Tibial artery (tissue), 4 donors: ENCODE measurements around the gene VPS11.
A peak's percentile ranks its signal among the peaks of the same experiment; 100 is the strongest.

Source experiments
- DNase-seq, 2 donors: peaks; one replicate each; pipeline ENCODE4 v3.0.0-alpha.2; 2019
- H3K27ac ChIP-seq, 2 donors: fragments of 200-600 bp; sonication (generic) in 1 of 2; 1 replicate in 1 of 2; 2 replicates in 1 of 2; pipeline ENCODE4 v1.5.1; 2018 to 2019; ENCODE audit warnings: mild to moderate bottlenecking in 1 of 2
- H3K27me3 ChIP-seq, 2 donors: fragments of 200-600 bp; sonication (generic) in 1 of 2; one replicate each; pipeline versions ENCODE4 v1.5.1 to v1.6.0; 2016 to 2019
- H3K36me3 ChIP-seq, 3 donors: fragments of 200-600 bp; sonication (generic) in 2 of 3; one replicate each; pipeline ENCODE4 v1.5.1; 2016 to 2019; ENCODE audit warnings: mild to moderate bottlenecking in 2 of 3
- H3K4me1 ChIP-seq, 4 donors: fragments of 200-600 bp; sonication (generic) in 2 of 4; 1 replicate in 3 of 4; 2 replicates in 1 of 4; pipeline ENCODE4 v1.5.1; 2016 to 2019
- H3K4me3 ChIP-seq, 2 donors: fragments of 200-600 bp; sonication (generic) in 1 of 2; 1 replicate in 1 of 2; 2 replicates in 1 of 2; pipeline ENCODE4 v1.5.1; 2018 to 2019; ENCODE audit warnings: mild to moderate bottlenecking in 2 of 2
- H3K9me3 ChIP-seq, 3 donors: fragments of 200-600 bp; sonication (generic) in 1 of 3; one replicate each; pipeline ENCODE4 v1.5.1; 2016 to 2019
- intact Hi-C: fragments of 100-400 bp; cut with DNase I; formaldehyde crosslinking; loops from one replicate; pipeline ENCODE4 v1.15.0; 2023; ENCODE audit warnings: low total_unique reads
- TF ChIP-seq, protein P1 (sequence below), 2 experiments: fragments of 200-600 bp in 1 of 2; fragments of 450-650 bp in 1 of 2; IDR thresholded peaks; one replicate each; pipeline ENCODE4 v1.5.1; 2017 to 2019; ENCODE audit warnings: antibody characterized with exemption in 2 of 2, mild to moderate bottlenecking in 1 of 2, moderate library complexity in 1 of 2

VPS11 gene

DNA sequence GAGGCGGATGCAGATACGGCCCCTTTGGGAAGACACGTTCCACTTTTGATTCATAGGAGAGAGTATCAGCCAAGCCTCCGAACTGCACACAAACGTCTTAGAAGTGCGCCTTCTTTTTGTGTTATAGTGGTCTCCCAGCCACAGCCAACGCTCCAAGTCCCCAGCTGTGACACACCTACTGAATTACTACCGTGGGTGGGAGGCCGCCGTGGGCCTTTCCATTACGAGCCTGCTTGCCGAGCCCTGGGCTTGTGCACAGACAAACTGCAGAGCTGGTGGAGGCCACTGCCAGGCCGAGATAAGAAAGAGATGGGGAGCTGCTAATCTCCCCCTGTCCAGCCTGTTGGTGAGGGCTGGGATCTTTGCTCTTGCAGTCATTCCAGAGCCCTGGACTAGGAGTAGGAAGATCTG is 17.8 kb downstream of the VPS11 start:
- H3K36me3 ChIP-seq = peaks cover 10 to 27% (median 22%) of the 10 kb centered on the region in 3 donors
- H3K27me3 ChIP-seq = no peaks in the 10 kb centered on the region
- DNase-seq = no peak
- peak overlapping the region; percentile 66 to 86 for H3K4me3 ChIP-seq
- intact Hi-C loops = no loop called here
- TF ChIP-seq, protein P1, sequence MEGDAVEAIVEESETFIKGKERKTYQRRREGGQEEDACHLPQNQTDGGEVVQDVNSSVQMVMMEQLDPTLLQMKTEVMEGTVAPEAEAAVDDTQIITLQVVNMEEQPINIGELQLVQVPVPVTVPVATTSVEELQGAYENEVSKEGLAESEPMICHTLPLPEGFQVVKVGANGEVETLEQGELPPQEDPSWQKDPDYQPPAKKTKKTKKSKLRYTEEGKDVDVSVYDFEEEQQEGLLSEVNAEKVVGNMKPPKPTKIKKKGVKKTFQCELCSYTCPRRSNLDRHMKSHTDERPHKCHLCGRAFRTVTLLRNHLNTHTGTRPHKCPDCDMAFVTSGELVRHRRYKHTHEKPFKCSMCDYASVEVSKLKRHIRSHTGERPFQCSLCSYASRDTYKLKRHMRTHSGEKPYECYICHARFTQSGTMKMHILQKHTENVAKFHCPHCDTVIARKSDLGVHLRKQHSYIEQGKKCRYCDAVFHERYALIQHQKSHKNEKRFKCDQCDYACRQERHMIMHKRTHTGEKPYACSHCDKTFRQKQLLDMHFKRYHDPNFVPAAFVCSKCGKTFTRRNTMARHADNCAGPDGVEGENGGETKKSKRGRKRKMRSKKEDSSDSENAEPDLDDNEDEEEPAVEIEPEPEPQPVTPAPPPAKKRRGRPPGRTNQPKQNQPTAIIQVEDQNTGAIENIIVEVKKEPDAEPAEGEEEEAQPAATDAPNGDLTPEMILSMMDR (IDR thresholded peaks at IDR 0.05) = no peak
- peaks cover 5 to 15% (median 11%) of the 10 kb centered on the region in 4 donors for H3K4me1 ChIP-seq
- peak overlapping the region; percentile 70 to 82 for H3K27ac ChIP-seq
- H3K9me3 ChIP-seq = no peaks in the 10 kb centered on the region

DNA sequence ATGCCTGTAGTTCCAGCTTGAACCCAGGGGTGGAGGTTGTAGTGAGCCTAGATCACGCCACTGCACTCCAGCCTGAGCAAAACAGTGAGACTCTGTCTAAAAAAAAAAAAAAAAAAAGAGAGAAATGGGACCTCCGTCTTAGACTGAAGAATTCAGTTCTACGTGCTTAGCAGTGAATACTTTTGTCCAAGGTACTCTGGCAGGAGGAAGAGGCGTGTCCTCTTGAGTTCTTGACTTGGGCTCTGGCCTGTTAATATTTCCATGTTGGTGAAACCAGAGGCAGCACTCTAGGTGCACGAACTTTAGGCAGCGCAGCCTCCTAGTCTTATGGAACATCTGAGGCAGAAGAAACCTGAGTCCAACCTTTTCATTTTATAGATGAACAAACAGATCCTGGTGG is 19.5 kb downstream of the VPS11 start:
- Histone ChIP-seq H3K4me1 (peaks cover 5 to 15% (median 11%) of the 10 kb centered on the region in 4 donors), H3K9me3 (no peaks in the 10 kb centered on the region), H3K27ac (no peak overlapping the region), H3K36me3 (peaks cover 0 to 19% (median 5%) of the 10 kb centered on the region in 3 donors), H3K27me3 (no peaks in the 10 kb centered on the region), H3K4me3 (no peak overlapping the region)
- no peak for DNase-seq
- intact Hi-C loops = no loop called here
- TF ChIP-seq, protein P1 (IDR thresholded peaks at IDR 0.05) = no peak

DNA sequence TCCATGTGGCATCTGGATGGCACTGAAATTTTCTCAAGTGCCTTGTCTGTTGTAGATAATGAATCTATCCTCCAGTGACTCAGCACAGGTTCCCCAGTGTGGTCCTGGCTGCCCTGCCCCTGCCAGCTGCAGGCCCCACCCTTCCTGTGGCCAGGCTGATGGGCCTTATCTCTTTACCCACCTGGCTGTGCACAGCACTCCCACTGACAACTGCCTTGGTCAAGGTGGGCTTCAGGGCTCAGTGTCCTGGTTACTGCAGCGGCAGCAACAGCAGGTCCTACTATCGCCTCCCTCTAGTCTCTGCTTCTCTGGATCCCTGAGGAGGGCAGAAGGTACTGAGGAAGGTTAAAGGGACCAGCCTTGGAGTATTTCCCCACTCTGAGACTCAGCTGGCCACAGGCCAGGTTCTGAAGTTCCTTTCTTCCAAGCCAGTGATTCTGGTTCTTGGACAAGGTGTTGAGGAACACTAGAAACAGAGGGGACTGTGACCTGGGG is 20.2 kb downstream of the VPS11 start:
- peaks cover 0 to 16% (median 0%) of the 10 kb centered on the region in 3 donors for H3K36me3 ChIP-seq
- TF ChIP-seq, protein P1 (IDR thresholded peaks at IDR 0.05) = no peak
- intact Hi-C loops = no loop called here
- no peaks in the 10 kb centered on the region for H3K9me3 ChIP-seq
- H3K27ac ChIP-seq = no peak overlapping the region
- H3K4me1 ChIP-seq = peaks cover 5 to 22% (median 17%) of the 10 kb centered on the region in 4 donors
- no peak overlapping the region for H3K4me3 ChIP-seq
- no peaks in the 10 kb centered on the region for H3K27me3 ChIP-seq
- no peak for DNase-seq

DNA sequence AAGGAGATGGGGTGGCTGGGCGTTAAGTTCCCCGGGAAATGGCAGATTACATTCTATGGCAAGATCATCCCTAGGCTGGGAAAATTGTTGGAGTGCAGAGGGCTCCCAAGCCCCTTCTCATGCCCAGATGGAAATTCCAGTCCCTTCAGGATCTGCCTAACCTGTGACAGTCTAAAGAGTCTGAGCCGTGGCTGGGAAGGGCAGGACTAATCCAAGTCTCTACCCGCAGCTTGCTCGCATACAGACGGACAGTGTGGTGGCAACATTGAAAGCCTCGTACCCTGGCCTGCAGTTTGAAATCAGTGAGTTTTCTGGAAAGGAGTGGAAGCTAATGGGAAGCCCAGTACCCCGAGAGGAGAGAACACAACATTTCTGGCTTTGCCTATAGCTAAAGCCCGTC is 20.8 kb downstream of the VPS11 start:
- H3K9me3 ChIP-seq = no peaks in the 10 kb centered on the region
- H3K27me3 ChIP-seq = no peaks in the 10 kb centered on the region
- peaks cover 0 to 13% (median 0%) of the 10 kb centered on the region in 3 donors for H3K36me3 ChIP-seq
- intact Hi-C loops = no loop called here
- TF ChIP-seq, protein P1 (IDR thresholded peaks at IDR 0.05) = no peak
- H3K4me3 ChIP-seq = no peak overlapping the region
- peaks cover 5 to 28% (median 23%) of the 10 kb centered on the region in 4 donors for H3K4me1 ChIP-seq
- DNase-seq = no peak
- H3K27ac ChIP-seq = no peak overlapping the region

DNA sequence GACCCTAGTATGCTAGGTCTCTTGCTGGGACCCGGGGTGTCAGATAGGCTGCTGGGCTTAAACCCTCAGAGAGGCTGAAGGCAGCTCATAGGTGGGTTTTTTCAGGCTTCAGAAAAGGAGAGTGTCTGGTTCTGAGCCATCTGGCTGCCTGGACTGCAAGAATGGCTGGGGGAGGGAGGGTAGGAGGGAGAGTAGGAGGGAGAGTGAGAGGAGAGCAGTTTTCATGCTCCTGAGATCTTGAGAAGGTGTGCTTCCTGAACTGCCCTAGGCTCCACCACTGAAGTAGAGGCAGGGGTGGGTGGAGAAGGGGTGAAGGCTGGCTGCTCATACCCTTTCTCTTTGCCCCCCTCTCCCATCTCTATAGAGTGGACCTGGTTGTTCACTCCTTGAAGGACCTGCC is 21.7 kb downstream of the VPS11 start:
- intact Hi-C loops = no loop called here
- H3K9me3 ChIP-seq = no peaks in the 10 kb centered on the region
- H3K4me3 ChIP-seq = no peak overlapping the region
- DNase-seq = no peak
- TF ChIP-seq, protein P1 (IDR thresholded peaks at IDR 0.05) = no peak
- H3K4me1 ChIP-seq = peaks cover 5 to 32% (median 25%) of the 10 kb centered on the region in 4 donors
- H3K27me3 ChIP-seq = no peaks in the 10 kb centered on the region
- H3K36me3 ChIP-seq = peaks cover 0 to 13% (median 0%) of the 10 kb centered on the region in 3 donors
- no peak overlapping the region for H3K27ac ChIP-seq

DNA sequence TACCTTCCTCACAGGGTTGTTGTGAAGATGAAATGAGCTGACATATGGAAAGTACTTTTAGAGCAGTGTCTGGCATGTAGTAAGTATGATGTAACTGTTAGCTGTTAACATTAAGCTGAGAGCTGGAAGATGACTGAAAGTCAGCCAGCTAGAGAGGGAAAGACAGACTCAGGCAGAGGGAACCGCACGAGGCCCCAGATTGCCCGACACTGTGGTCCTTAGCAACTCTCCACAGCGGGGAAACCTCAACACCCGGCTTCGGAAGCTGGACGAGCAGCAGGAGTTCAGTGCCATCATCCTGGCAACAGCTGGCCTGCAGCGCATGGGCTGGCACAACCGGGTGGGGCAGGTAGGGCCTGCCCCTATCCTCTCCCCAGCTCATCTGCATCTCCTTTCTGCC is 23.6 kb downstream of the VPS11 start:
- TF ChIP-seq, protein P1 (IDR thresholded peaks at IDR 0.05) = no peak
- intact Hi-C loops = no loop called here
- Histone ChIP-seq H3K27me3 (no peaks in the 10 kb centered on the region), H3K9me3 (no peaks in the 10 kb centered on the region), H3K27ac (no peak overlapping the region), H3K4me3 (no peak overlapping the region), H3K4me1 (peaks cover 0 to 26% (median 19%) of the 10 kb centered on the region in 4 donors), H3K36me3 (peaks cover 0 to 14% (median 1%) of the 10 kb centered on the region in 3 donors)
- DNase-seq = no peak
